SK-N-SH (cell line): ENCODE data around the gene GRIN1. TPM values are rescaled to one million over a fixed set of nuclear protein-coding genes. Genes with fewer than 3 reads are reported as not detected.

Source experiments
- CTCF ChIA-PET: fragments of 300-600, 350-600 bp; formaldehyde crosslinking; extraction: SDS; loops from one replicate; lab custom pipeline; 2021; lab: Yijun Ruan, JAX
- POLR2A ChIA-PET: fragments of 350-600 bp; sonication (Branson Sonifier 250); formaldehyde crosslinking; extraction: SDS; loops from one replicate; lab custom pipeline; 2020; ENCODE audit warnings: antibody characterized with exemption, inconsistent platforms; lab: Yijun Ruan, JAX
- DNase-seq: peaks from one replicate; pipeline ENCODE4 v3.0.0; 2012
- H2AFZ ChIP-seq: fragments of 200-600 bp; sonication (generic); 2 replicates; pipeline ENCODE4 v1.8.1; 2016; ENCODE audit warnings: antibody characterized with exemption, mild to moderate bottlenecking, low read depth
- H3F3A ChIP-seq: fragments of 200-600 bp; sonication (generic); replicated peaks from 2 replicates; pipeline ENCODE3; 2016; ENCODE audit warnings: antibody characterized with exemption, mild to moderate bottlenecking; ENCODE audit not compliant: insufficient read depth
- H3K27ac ChIP-seq, 2 experiments: fragments of 200-500 bp in 1 of 2; fragments of 200-600 bp in 1 of 2; sonication (Bioruptor generic) in 1 of 2; sonication (generic), shearing (Covaris generic) in 1 of 2; 2 replicates each; pipeline versions ENCODE4 v1.5.1 to v1.6.1; 2014 to 2016; ENCODE audit warnings: low read depth in 2 of 2, inconsistent platforms in 1 of 2, low read length in 1 of 2, mild to moderate bottlenecking in 1 of 2, mixed read lengths in 1 of 2
- H3K27me3 ChIP-seq: fragments of 200-600 bp; sonication (generic), shearing (Covaris generic); 2 replicates; pipeline ENCODE4 v1.6.1; 2016; ENCODE audit warnings: mixed run types; ENCODE audit not compliant: insufficient read depth
- H3K36me3 ChIP-seq, 2 experiments: fragments of 200-500 bp in 1 of 2; fragments of 200-600 bp in 1 of 2; sonication (Bioruptor generic) in 1 of 2; sonication (generic) in 1 of 2; replicated peaks in 1 of 2; 2 replicates each; pipeline versions ENCODE3 to v1.5.1; 2014 to 2016; ENCODE audit warnings: low read length in 1 of 2, mild to moderate bottlenecking in 1 of 2; ENCODE audit not compliant: insufficient read depth in 2 of 2, control insufficient read depth in 1 of 2
- H3K4me1 ChIP-seq, 2 experiments: fragments of 200-500 bp in 1 of 2; fragments of 200-600 bp in 1 of 2; sonication (Bioruptor generic) in 1 of 2; sonication (generic), shearing (Covaris generic) in 1 of 2; 2 replicates each; pipeline versions ENCODE4 v1.5.1 to v1.6.1; 2014 to 2016; ENCODE audit warnings: low read depth in 1 of 2, low read length in 1 of 2, mixed run types in 1 of 2; ENCODE audit not compliant: insufficient read depth in 2 of 2, control insufficient read depth in 1 of 2
- H3K4me2 ChIP-seq: fragments of 200-600 bp; sonication (generic), shearing (Covaris generic); 2 replicates; pipeline ENCODE4 v1.6.1; 2017; ENCODE audit warnings: mixed run types
- H3K4me3 ChIP-seq, 2 experiments: fragments of 200-500 bp in 1 of 2; fragments of 200-600 bp in 1 of 2; sonication (Bioruptor generic) in 1 of 2; sonication (generic), shearing (Covaris generic) in 1 of 2; 2 replicates each; pipeline versions ENCODE4 v1.5.1 to v1.8.1; 2014 to 2016; ENCODE audit warnings: low read depth in 2 of 2, inconsistent platforms in 1 of 2, low read length in 1 of 2, mild to moderate bottlenecking in 1 of 2, mixed read lengths in 1 of 2, moderate library complexity in 1 of 2
- H3K79me2 ChIP-seq: fragments of 200-600 bp; sonication (generic); 2 replicates; pipeline ENCODE4 v1.8.1; 2017; ENCODE audit warnings: mild to moderate bottlenecking; ENCODE audit not compliant: insufficient read depth
- H3K9ac ChIP-seq: fragments of 200-600 bp; sonication (generic); 2 replicates; pipeline ENCODE4 v1.6.1; 2017; ENCODE audit warnings: mixed run types
- H3K9me2 ChIP-seq: fragments of 200-600 bp; sonication (generic); 2 replicates; pipeline ENCODE4 v1.6.1; 2017; ENCODE audit warnings: mixed run types
- H3K9me3 ChIP-seq: fragments of 200-600 bp; sonication (generic); 2 replicates; pipeline ENCODE4 v1.6.1; 2017; ENCODE audit warnings: mixed run types, mild to moderate bottlenecking, moderate library complexity
- H4K20me1 ChIP-seq: fragments of 200-600 bp; sonication (generic); 2 replicates; pipeline ENCODE4 v1.6.1; 2017; ENCODE audit warnings: mild to moderate bottlenecking, mixed run types; ENCODE audit not compliant: insufficient read depth
- ELF1 ChIP-seq: IDR thresholded peaks from 2 replicates; pipeline ENCODE4 v1.4.0; 2012
- EP300 ChIP-seq, 2 experiments: IDR thresholded peaks; 2 replicates each; pipeline versions ENCODE4 v1.4.0 to v1.6.1; 2012; ENCODE audit warnings: borderline replicate concordance in 1 of 2, low read depth in 1 of 2, low read length in 1 of 2
- GABPA ChIP-seq: IDR thresholded peaks from 2 replicates; pipeline ENCODE4 v1.4.0; 2012; ENCODE audit warnings: low read depth, mild to moderate bottlenecking
- JUND ChIP-seq: IDR thresholded peaks from 2 replicates; pipeline ENCODE4 v1.4.0; 2012
- MAX ChIP-seq: IDR thresholded peaks from 2 replicates; pipeline ENCODE4 v1.4.0; 2012; ENCODE audit warnings: low read depth
- NRF1 ChIP-seq: IDR thresholded peaks from 2 replicates; pipeline ENCODE4 v1.6.1; 2012; ENCODE audit warnings: low read depth, mild to moderate bottlenecking, low read length
- POLR2AphosphoS5 ChIP-seq: IDR thresholded peaks from 2 replicates; pipeline ENCODE4 v1.6.1; 2012; ENCODE audit warnings: low read depth, low read length
- RAD21 ChIP-seq: IDR thresholded peaks from 2 replicates; pipeline ENCODE4 v1.6.1; 2012; ENCODE audit warnings: mild to moderate bottlenecking, low read length
- RFX5 ChIP-seq: IDR thresholded peaks from 2 replicates; pipeline ENCODE4 v1.6.1; 2012; ENCODE audit warnings: mild to moderate bottlenecking, improper control_type of control experiment, low read length
- SIN3A ChIP-seq: IDR thresholded peaks from 2 replicates; pipeline ENCODE4 v1.6.1; 2012; ENCODE audit warnings: low read depth, mild to moderate bottlenecking, low read length, moderate library complexity, borderline replicate concordance
- SMC3 ChIP-seq: IDR thresholded peaks from 2 replicates; pipeline ENCODE4 v1.6.1; 2012; ENCODE audit warnings: low read depth, low read length, improper control_type of control experiment
- TAF1 ChIP-seq: IDR thresholded peaks from 2 replicates; pipeline ENCODE4 v1.6.1; 2012; ENCODE audit warnings: low read depth, mild to moderate bottlenecking, low read length, moderate library complexity, borderline replicate concordance
- TCF12 ChIP-seq: IDR thresholded peaks from 2 replicates; pipeline ENCODE4 v1.4.0; 2012
- TEAD4 ChIP-seq: IDR thresholded peaks from 2 replicates; pipeline ENCODE4 v1.4.0; 2012; ENCODE audit warnings: mild to moderate bottlenecking, borderline replicate concordance; ENCODE audit not compliant: insufficient read depth
- WGBS: methylation state at CpG from one replicate; pipeline ENCODE4 v1.1.6; 2017; ENCODE audit warnings: low lambda C conversion rate; 5-methylcytosine and 5-hydroxymethylcytosine counted together
- polyA plus RNA-seq, 3 experiments: library from polyadenylated mRNA; depleted of rRNA; stranded (reverse); fragments of >200 nt; gene quantifications; 2 replicates each; pipeline ENCODE4 v1.2.3, GENCODE V29; 2012
- TF ChIP-seq, protein P1 (sequence below): fragments of 150-350 bp; IDR thresholded peaks from 2 replicates; pipeline ENCODE4 v1.6.1; 2017; ENCODE audit warnings: antibody characterized with exemption, low read length, low read depth, borderline replicate concordance
- TF ChIP-seq, protein P2 (sequence below): IDR thresholded peaks from 2 replicates; pipeline ENCODE4 v1.4.0; 2012; ENCODE audit warnings: low read depth, borderline replicate concordance

Gene GRIN1
- polyA plus RNA-seq, 1 of the 3 experiments (the other 2 are of a cell fraction): not detected

DNA sequence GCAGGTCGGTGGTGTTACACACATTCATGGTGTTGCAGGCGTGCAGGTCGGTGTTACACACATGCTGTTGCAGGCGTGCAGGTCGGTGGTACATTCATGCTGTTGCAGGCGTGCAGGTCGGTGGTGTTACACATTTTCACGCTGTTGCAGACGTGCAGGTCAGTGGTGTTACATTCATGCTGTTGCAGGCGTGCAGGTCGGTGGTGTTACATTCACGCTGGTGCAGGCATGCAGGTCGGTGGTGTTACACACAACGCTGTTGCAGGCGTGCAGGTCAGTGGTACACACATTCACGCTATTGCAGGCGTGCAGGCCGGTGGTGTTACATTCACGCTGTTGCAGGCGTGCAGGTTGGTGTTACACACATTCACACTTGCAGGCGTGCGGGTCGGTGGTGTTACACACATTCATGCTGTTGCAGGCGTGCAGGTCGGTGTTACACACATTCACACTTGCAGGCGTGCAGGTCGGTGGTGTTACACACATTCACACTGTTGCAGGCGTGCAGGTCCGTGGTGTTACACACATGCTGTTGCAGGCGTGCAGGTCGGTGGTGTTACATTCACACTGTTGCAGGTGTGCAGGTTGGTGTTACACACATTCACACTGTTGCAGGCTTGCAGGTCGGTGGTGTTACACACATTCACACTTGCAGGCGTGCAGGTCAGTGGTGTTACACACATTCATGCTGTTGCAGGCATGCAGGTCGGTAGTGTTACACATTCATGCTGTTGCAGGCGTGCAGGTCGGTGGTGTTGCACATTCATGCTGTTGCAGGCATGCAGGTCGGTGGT, 35.6 kb upstream of the GRIN1 start:
- peaks cover 38 to 68% of the 10 kb centered on the region in 2 experiments for H3K36me3 ChIP-seq
- no peaks in the 10 kb centered on the region for H3K4me1 ChIP-seq
- no peak overlapping the region for H2AFZ ChIP-seq
- no peaks in the 10 kb centered on the region for H3K9me2 ChIP-seq
- WGBS: 91% methylated on average over 37 of the region's 37 CpGs
- H3K79me2 ChIP-seq: no peaks in the 10 kb centered on the region
- no peak overlapping the region for H3K9ac ChIP-seq
- TF ChIP-seq, protein P1, sequence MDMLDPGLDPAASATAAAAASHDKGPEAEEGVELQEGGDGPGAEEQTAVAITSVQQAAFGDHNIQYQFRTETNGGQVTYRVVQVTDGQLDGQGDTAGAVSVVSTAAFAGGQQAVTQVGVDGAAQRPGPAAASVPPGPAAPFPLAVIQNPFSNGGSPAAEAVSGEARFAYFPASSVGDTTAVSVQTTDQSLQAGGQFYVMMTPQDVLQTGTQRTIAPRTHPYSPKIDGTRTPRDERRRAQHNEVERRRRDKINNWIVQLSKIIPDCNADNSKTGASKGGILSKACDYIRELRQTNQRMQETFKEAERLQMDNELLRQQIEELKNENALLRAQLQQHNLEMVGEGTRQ: no peak
- TF ChIP-seq NRF1: no peak
- no peak for TF ChIP-seq RFX5
- TF ChIP-seq EP300 (IDR thresholded peaks at IDR 0.05; ENCODE audit: borderline replicate concordance in 1 of 2, low read depth in 1 of 2, low read length in 1 of 2): no peak
- no peak for TF ChIP-seq TCF12
- no peak for TF ChIP-seq TEAD4
- no peak for TF ChIP-seq RAD21
- TF ChIP-seq GABPA: no peak
- no peak for TF ChIP-seq SMC3
- TF ChIP-seq SIN3A: no peak
- TF ChIP-seq POLR2AphosphoS5: no peak
- TF ChIP-seq MAX: no peak
- TF ChIP-seq JUND: no peak
- POLR2A ChIA-PET: no interaction called here
- CTCF ChIA-PET: interaction anchor here (1.0 to 1.5 kb wide), 3 partner anchors 8 to 259 kb away, joined by 3 read pairs; no protein-coding TSS in a partner anchor
- no peaks in the 10 kb centered on the region for H3K27me3 ChIP-seq
- H3K4me2 ChIP-seq: no peak overlapping the region
- H4K20me1 ChIP-seq: no peaks in the 10 kb centered on the region
- DNase-seq: no peak
- H3K27ac ChIP-seq: no peak overlapping the region
- H3K4me3 ChIP-seq: no peak overlapping the region
- H3K9me3 ChIP-seq: no peaks in the 10 kb centered on the region
- peaks cover 11% of the 10 kb centered on the region for H3F3A ChIP-seq

- H4K20me1 ChIP-seq: no peaks in the 10 kb centered on the region
- H3K4me3 ChIP-seq: no peak overlapping the region
- no peaks in the 10 kb centered on the region for H3K27me3 ChIP-seq
- H3F3A ChIP-seq: peaks cover 9% of the 10 kb centered on the region
- ChIA-PET CTCF (interaction anchor here (0.9 to 1.3 kb wide), 6 partner anchors 24 to 264 kb away, joined by 3 to 6 read pairs (median 4); partner anchors contain the start of genes AJM1, NPDC1 and RNF224), POLR2A (interaction anchor here (0.6 kb wide), 1 partner anchor 14 kb away, joined by 3 read pairs; no protein-coding TSS in a partner anchor)
- no peak overlapping the region for H3K4me2 ChIP-seq
- H2AFZ ChIP-seq: no peak overlapping the region
- no peaks in the 10 kb centered on the region for H3K4me1 ChIP-seq
- DNase-seq: no peak
- no peak overlapping the region for H3K27ac ChIP-seq
- WGBS: 94% methylated on average over 14 of the region's 31 CpGs
- H3K36me3 ChIP-seq: peaks cover 25 to 80% of the 10 kb centered on the region in 2 experiments
- H3K79me2 ChIP-seq: no peaks in the 10 kb centered on the region
- no peaks in the 10 kb centered on the region for H3K9me3 ChIP-seq
- TF ChIP-seq SIN3A: no peak
- TF ChIP-seq, protein P2, sequence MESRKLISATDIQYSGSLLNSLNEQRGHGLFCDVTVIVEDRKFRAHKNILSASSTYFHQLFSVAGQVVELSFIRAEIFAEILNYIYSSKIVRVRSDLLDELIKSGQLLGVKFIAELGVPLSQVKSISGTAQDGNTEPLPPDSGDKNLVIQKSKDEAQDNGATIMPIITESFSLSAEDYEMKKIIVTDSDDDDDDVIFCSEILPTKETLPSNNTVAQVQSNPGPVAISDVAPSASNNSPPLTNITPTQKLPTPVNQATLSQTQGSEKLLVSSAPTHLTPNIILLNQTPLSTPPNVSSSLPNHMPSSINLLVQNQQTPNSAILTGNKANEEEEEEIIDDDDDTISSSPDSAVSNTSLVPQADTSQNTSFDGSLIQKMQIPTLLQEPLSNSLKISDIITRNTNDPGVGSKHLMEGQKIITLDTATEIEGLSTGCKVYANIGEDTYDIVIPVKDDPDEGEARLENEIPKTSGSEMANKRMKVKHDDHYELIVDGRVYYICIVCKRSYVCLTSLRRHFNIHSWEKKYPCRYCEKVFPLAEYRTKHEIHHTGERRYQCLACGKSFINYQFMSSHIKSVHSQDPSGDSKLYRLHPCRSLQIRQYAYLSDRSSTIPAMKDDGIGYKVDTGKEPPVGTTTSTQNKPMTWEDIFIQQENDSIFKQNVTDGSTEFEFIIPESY: no peak
- TF ChIP-seq ELF1: no peak
- no peak for TF ChIP-seq TAF1
- no peaks in the 10 kb centered on the region for H3K9me2 ChIP-seq
- no peak overlapping the region for H3K9ac ChIP-seq
Measured at GRCh38 chr9:137105814-137106661, 32.9 kb upstream of the GRIN1 start.
